ENCODE data around the gene MARCHF9.

GRCh38 chr12:57729321-57729844 lies 25.5 kb upstream of the MARCHF9 start:
- TF ChIP-seq EZH2 (IDR thresholded peaks at IDR 0.05; ENCODE audit: borderline replicate concordance, low read depth, low read length, poor library complexity, severe bottlenecking) (no peak), CTCF (conservative IDR thresholded peaks at IDR 0.05; ENCODE audit: low read depth, low read length) (no peak)

All from A673 (cell line).